A549 (cell line): ENCODE results near the gene PISD.

Experiments
- MYC ChIP-seq: IDR thresholded peaks from 2 replicates; pipeline ENCODE4 v1.6.1; 2012; ENCODE audit warnings: mild to moderate bottlenecking, inconsistent platforms, low read length, improper control_type of control experiment, borderline replicate concordance
- POLR2A ChIP-seq: IDR thresholded peaks from 2 replicates; pipeline ENCODE4 v1.6.1; 2012; ENCODE audit warnings: mild to moderate bottlenecking, low read length
- TF ChIP-seq, protein P1 (sequence below): fragments of >200 bp; sonication (Bioruptor Twin); formaldehyde crosslinking; IDR thresholded peaks from 3 replicates; pipeline ENCODE4 v1.5.1; 2016

DNA sequence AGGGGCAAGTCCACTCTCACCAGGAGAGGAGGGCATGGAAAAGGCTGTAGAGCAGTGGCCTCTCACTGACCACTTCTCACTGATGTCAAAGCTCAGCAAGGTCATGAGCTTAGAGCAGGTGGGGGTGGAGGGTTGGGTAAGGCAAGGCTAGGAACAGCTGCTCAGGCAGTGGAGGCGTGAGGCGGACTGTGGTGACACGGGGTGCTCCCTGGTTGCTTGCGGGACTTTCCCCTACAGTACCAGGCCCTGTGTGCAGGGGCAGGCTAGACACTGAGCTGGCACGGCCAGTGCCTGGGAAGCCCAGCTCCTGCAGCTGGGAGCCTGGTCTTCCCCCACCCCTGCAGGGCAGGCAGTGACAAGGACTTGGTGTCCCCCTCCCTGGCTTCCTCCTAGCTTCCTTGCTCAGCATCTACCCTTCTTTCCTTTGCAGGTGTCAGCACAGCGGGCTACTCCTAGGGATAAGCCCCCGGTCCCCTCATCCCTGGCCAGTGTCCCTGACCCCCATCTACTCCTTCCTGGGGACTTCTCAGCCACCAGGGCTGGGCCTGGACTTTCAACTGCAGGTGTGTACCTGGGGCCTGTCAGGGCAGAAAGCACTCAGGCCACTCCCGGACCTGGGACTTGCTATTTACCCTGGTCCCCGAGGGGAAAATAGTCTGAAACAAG is 45.6 kb downstream of the PISD start:
- no peak for TF ChIP-seq POLR2A
- no peak for TF ChIP-seq MYC
- TF ChIP-seq, protein P1, sequence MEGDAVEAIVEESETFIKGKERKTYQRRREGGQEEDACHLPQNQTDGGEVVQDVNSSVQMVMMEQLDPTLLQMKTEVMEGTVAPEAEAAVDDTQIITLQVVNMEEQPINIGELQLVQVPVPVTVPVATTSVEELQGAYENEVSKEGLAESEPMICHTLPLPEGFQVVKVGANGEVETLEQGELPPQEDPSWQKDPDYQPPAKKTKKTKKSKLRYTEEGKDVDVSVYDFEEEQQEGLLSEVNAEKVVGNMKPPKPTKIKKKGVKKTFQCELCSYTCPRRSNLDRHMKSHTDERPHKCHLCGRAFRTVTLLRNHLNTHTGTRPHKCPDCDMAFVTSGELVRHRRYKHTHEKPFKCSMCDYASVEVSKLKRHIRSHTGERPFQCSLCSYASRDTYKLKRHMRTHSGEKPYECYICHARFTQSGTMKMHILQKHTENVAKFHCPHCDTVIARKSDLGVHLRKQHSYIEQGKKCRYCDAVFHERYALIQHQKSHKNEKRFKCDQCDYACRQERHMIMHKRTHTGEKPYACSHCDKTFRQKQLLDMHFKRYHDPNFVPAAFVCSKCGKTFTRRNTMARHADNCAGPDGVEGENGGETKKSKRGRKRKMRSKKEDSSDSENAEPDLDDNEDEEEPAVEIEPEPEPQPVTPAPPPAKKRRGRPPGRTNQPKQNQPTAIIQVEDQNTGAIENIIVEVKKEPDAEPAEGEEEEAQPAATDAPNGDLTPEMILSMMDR = no peak
